OCI-LY3 (cell line): ENCODE results near the gene OR9Q1.
"Not testable (repeated sequence)": the region's sequence is repeated elsewhere in the genome, so short reads cannot be mapped to it uniquely, and the experiment has no call there.

Experiments used
- H2AFZ ChIP-seq: fragments of 200-600, 300-600 bp; shearing (Covaris generic); 2 replicates; pipeline ENCODE4 v1.6.0; 2014; ENCODE audit warnings: antibody characterized with exemption, low read depth, low read length
- H3K27ac ChIP-seq: fragments of 200-600, 300-600 bp; sonication (generic); 2 replicates; pipeline ENCODE4 v1.5.1; 2014; ENCODE audit warnings: mild to moderate bottlenecking, low read length, moderate library complexity, mixed read lengths
- H3K27me3 ChIP-seq: fragments of 200-600, 300-600 bp; sonication (generic); 2 replicates; pipeline ENCODE4 v1.6.1; 2014; ENCODE audit warnings: low read depth, low read length, mixed read lengths
- H3K36me3 ChIP-seq: fragments of 200-600, 300-600 bp; sonication (generic); replicated peaks from 2 replicates; pipeline ENCODE3; 2014; ENCODE audit warnings: low read depth, low read length, mixed read lengths
- H3K4me1 ChIP-seq: fragments of 300-600, 200-600 bp; sonication (generic); 2 replicates; pipeline ENCODE4 v1.6.1; 2014; ENCODE audit warnings: low read length, mixed read lengths
- H3K4me2 ChIP-seq: fragments of 200-600, 300-600 bp; sonication (generic); 2 replicates; pipeline ENCODE4 v1.6.1; 2014; ENCODE audit warnings: low read length, mixed read lengths
- H3K4me3 ChIP-seq: fragments of 300-600, 200-600 bp; sonication (generic); 2 replicates; pipeline ENCODE4 v1.5.1; 2014; ENCODE audit warnings: antibody characterized with exemption, mild to moderate bottlenecking, low read length, moderate library complexity
- H3K79me2 ChIP-seq: fragments of 300-600, 200-600 bp; shearing (Covaris generic); 2 replicates; pipeline ENCODE4 v1.6.1; 2014; ENCODE audit warnings: mild to moderate bottlenecking, low read length, mixed read lengths
- H3K9ac ChIP-seq: fragments of 300-600, 200-600 bp; shearing (Covaris generic); 2 replicates; pipeline ENCODE4 v1.6.0; 2014; ENCODE audit warnings: mild to moderate bottlenecking, low read length, moderate library complexity
- H3K9me3 ChIP-seq: fragments of 200-600, 300-600 bp; shearing (Covaris generic); 2 replicates; pipeline ENCODE4 v1.6.1; 2014; ENCODE audit warnings: low read length, mixed read lengths; ENCODE audit not compliant: insufficient read depth
- H4K20me1 ChIP-seq: fragments of 200-600, 300-600 bp; sonication (generic); 2 replicates; pipeline ENCODE4 v1.6.1; 2016; ENCODE audit warnings: low read length, mixed read lengths; ENCODE audit not compliant: insufficient read depth
- EZH2phosphoT487 ChIP-seq: fragments of 200-600 bp; shearing (Covaris generic); IDR thresholded peaks from 2 replicates; pipeline ENCODE4 v1.6.1; 2018; ENCODE audit warnings: antibody characterized with exemption, mixed run types, low read depth
- TF ChIP-seq, protein P1 (sequence below): fragments of 200-600, 300-600 bp; sonication (generic); IDR thresholded peaks from 2 replicates; pipeline ENCODE4 v1.5.1; 2014; ENCODE audit warnings: antibody characterized with exemption, low read length, low read depth

The OR9Q1 gene

GRCh38 chr11:57982776-57983175 is 40.9 kb upstream of the OR9Q1 start:
- no peaks in the 10 kb centered on the region for H3K79me2 ChIP-seq
- TF ChIP-seq EZH2phosphoT487 = no peak
- no peaks in the 10 kb centered on the region for H4K20me1 ChIP-seq
- no peak overlapping the region for H2AFZ ChIP-seq
- no peak overlapping the region for H3K9ac ChIP-seq
- no peak overlapping the region for H3K4me2 ChIP-seq
- no peak overlapping the region for H3K27ac ChIP-seq
- H3K9me3 ChIP-seq = no peaks in the 10 kb centered on the region
- H3K4me1 ChIP-seq = no peaks in the 10 kb centered on the region
- H3K4me3 ChIP-seq = no peak overlapping the region
- H3K27me3 ChIP-seq = peaks cover 14% of the 10 kb centered on the region; the same call in 1 of the 2 replicates
- H3K36me3 ChIP-seq = no peaks in the 10 kb centered on the region

DNA sequence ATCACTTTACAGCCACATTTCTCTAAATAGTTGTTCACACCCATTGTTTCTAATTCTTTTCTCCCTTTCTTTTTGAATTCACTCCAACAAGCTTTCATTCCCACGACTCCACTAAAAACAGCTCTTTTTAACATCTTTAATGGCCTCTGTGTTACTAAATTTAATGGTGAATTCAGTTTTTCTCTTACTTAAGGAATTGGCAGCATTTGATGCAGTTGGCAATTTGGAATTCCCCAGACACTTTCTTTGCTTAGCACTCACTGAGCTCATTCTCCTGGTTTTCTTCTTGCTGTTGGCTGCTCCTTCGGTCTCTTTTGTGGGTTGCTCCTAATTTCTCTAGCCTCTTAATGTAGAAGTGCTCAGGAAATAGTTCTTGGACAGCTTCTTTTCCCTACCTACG is 40.5 kb upstream of the OR9Q1 start:
- H4K20me1 ChIP-seq = no peaks in the 10 kb centered on the region
- H3K4me3 ChIP-seq = no peak overlapping the region
- no peaks in the 10 kb centered on the region for H3K79me2 ChIP-seq
- H3K4me2 ChIP-seq = no peak overlapping the region
- H3K36me3 ChIP-seq = no peaks in the 10 kb centered on the region
- TF ChIP-seq, protein P1, sequence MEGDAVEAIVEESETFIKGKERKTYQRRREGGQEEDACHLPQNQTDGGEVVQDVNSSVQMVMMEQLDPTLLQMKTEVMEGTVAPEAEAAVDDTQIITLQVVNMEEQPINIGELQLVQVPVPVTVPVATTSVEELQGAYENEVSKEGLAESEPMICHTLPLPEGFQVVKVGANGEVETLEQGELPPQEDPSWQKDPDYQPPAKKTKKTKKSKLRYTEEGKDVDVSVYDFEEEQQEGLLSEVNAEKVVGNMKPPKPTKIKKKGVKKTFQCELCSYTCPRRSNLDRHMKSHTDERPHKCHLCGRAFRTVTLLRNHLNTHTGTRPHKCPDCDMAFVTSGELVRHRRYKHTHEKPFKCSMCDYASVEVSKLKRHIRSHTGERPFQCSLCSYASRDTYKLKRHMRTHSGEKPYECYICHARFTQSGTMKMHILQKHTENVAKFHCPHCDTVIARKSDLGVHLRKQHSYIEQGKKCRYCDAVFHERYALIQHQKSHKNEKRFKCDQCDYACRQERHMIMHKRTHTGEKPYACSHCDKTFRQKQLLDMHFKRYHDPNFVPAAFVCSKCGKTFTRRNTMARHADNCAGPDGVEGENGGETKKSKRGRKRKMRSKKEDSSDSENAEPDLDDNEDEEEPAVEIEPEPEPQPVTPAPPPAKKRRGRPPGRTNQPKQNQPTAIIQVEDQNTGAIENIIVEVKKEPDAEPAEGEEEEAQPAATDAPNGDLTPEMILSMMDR = no peak
- TF ChIP-seq EZH2phosphoT487 = no peak
- H3K27me3 ChIP-seq = peaks cover 14% of the 10 kb centered on the region; the same call in 1 of the 2 replicates
- no peak overlapping the region for H3K27ac ChIP-seq
- H3K4me1 ChIP-seq = no peaks in the 10 kb centered on the region
- H3K9ac ChIP-seq = no peak overlapping the region
- no peak overlapping the region for H2AFZ ChIP-seq
- H3K9me3 ChIP-seq = no peaks in the 10 kb centered on the region

DNA sequence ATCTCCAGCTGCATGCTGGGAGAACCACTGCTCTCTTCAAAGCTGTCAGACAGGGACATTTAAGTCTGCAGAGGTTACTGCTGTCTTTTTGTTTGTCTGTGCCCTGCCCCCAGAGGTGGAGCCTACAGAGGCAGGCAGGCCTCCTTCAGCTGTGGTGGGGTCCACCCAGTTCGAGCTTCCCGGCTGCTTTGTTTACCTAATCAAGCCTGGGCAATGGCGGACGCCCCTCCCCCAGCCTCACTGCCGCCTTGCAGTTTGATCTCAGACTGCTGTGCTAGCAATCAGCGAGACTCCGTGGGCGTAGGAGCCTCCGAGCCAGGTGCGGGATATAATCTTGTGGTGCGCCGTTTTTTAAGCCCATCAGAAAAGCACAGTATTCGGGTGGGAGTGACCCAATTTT is 24.2 kb upstream of the OR9Q1 start:
- not testable (repeated sequence) for H3K9me3 ChIP-seq, H3K4me2 ChIP-seq, H3K36me3 ChIP-seq, H3K27ac ChIP-seq, H3K27me3 ChIP-seq, H3K4me3 ChIP-seq, H4K20me1 ChIP-seq, H3K4me1 ChIP-seq, H3K79me2 ChIP-seq, H2AFZ ChIP-seq, H3K9ac ChIP-seq

GRCh38 chr11:58000021-58000420 is 23.7 kb upstream of the OR9Q1 start:
- not testable (repeated sequence) for H3K27ac ChIP-seq, H2AFZ ChIP-seq, H3K79me2 ChIP-seq, H3K4me1 ChIP-seq, H3K9ac ChIP-seq, H3K4me2 ChIP-seq, H4K20me1 ChIP-seq, H3K27me3 ChIP-seq, H3K9me3 ChIP-seq, H3K36me3 ChIP-seq, H3K4me3 ChIP-seq

- Histone ChIP-seq H3K4me2 (no peak overlapping the region), H3K79me2 (no peaks in the 10 kb centered on the region), H3K4me3 (no peak overlapping the region), H3K9ac (no peak overlapping the region), H3K27ac (no peak overlapping the region), H3K36me3 (no peaks in the 10 kb centered on the region), H3K4me1 (no peaks in the 10 kb centered on the region), H3K9me3 (no peaks in the 10 kb centered on the region), H4K20me1 (no peaks in the 10 kb centered on the region), H2AFZ (no peak overlapping the region), H3K27me3 (0 out of 2 replicates have a peak, but pooled peaks cover 2% of the 10 kb centered on the region)
- no peak for TF ChIP-seq EZH2phosphoT487
- TF ChIP-seq, protein P1 = no peak
Observed at GRCh38 chr11:58000699-58001098, 23.0 kb upstream of the OR9Q1 start.
